HG03280 (cell line): ENCODE measurements around the gene RAB3A.

Source experiments
- ATAC-seq: cut with Tn5 transposase; IDR thresholded peaks from one replicate; pipeline ENCODE4 v1.9.1; 2021; ENCODE audit warnings: mild to moderate bottlenecking, moderate library complexity; ENCODE audit not compliant: unreplicated experiment

RAB3A gene

DNA sequence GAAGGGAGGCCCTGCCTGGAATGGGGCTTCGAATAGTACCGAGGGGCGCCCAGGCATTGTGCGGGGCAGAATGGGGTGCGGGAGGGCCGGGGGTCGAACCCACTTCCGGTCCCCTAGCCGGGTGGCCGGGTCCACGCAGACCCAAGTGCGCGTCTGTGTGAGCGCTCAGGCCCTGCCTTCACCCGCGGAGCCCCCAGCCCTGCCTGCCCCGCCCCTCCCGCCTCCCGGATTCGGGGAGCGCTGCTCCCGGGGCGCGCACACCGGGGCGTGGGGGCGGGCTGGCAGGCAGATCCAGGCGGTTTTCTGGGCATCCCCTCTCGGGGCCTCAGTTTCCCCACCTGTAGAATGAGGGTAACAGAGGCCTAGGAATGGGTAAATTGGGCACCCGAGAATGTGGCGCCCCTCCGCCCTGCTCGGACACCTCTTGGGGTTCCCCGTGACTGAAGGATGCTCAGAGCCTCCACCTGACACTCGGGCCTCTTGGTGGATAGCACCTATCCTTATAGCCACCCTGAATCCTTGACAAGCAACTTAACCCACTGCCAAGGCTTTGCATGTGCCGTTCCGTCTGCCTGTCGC, 50.2 kb downstream of the RAB3A start:
- no peak for ATAC-seq

DNA sequence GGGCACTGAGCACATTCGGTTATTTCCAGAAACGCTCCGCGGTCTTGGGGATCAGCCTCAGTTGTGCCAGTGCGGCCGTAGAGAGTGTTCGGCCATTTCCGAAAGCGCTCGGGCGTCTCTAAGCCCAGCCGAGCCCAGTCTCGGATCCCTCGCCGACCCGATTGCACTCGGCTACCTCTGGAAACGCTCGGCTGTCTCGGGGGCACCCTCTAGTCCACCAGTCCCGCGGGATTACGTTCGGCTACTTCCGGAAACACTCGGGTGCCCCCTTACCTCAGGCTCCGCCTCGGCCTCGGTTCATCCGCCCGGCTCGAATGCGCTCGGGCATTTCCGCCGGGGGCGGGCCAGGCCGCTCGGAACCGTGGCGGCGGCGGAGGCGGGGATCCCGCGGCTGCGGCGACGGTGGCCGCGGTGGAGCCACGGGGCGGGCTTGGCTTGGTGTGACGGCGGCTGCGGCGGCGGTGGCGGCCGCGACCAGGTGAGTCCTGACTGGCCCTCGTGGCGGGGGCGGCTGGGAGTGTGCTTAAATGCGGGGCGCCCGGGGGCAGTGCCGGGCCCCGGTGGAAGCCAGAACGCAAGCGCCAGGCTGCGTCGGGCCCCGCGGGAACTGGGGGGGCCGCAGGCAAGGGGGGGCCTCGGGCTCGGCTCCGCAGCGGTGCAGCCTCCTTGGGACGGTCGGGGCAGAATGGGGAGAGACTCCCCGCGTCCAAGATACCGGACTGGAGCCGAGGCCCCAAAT, 50.9 kb downstream of the RAB3A start, which contains the start of gene PIK3R2:
PIK3R2 (plus strand) TSS at position 347 of the 739 bp plus-strand sequence. CDS start 2,717 bp downstream, outside the sequence.
- ATAC-seq = peak; percentile 75

DNA sequence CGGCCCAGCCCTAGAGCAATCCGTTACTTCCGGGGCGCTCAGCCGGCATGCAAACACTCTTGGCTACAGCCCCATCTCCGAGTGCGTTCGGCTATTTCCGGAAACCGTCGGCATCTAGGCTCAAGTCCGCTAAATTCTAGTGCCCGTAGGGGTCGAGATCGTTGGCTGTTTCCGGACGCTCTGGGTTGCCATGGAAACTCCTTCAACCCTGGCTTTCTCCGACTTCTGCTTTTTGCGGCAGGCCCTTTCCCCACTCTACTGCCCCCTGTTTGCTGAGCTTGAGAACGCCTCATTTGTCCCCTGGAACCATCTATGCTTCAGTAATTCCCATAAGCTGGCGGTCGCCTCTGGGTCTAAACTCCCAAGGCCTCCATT, 51.4 kb downstream of the RAB3A start:
- ATAC-seq = peak; percentile 59

DNA sequence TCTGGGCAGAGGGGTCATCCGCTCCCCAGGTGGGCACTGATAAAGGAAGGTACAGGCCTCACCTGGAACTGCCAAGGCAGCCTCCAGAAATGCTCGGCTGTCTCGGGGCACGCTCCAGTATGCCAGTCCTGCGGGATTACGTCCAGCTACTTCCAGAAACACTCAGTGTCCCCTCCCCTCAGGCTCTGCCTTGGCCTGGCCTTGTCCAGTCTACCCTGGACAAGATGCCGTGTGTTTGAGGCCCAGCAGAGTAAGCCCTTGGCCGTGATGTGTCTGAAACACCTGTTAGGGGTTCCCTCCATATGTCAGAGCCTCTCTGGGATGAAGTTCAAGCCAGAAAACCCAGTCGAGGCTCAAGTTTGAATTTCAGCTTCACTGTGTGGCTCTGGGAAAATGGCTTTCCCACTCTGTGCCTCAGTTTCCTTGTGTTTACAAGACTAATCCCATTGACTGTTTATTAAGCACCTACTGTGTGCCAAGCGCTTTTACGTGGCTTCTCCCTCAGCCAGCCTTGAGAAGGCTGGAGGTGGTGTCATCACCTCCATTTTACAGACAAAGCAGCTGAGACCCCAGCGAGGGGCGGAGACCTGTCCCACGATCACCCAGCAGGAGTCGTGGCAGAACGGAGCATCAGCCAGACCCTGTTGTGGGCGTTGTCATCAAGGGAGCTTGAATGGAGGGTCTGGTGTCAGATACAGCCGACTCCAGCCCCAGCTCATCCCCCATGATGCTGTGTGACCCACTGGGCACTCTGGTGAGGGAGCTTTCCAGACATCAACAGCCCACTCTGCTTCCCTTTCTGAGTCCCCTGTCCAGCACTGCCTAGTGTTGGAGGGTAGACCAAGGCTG, 52.8 kb downstream of the RAB3A start:
- ATAC-seq = no peak

DNA sequence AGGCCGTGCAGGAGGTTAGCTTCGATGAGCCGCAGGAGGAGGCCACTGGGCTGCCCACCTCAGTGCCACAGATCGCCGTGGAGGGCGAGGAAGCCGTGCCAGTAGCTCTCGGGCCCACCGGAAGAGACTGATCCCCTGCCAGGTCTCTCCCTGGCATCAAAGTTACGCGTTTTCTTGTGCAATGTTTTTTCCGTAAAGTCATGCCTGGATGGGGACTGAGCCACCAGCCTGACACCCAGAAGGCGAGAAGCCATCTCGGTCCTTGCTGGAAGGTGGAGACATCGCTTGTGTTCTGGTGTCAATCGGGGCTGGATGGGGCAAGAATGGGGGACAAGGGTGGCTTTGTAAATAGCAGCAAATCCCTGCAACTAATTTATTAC, 54.3 kb downstream of the RAB3A start:
- no peak for ATAC-seq

DNA sequence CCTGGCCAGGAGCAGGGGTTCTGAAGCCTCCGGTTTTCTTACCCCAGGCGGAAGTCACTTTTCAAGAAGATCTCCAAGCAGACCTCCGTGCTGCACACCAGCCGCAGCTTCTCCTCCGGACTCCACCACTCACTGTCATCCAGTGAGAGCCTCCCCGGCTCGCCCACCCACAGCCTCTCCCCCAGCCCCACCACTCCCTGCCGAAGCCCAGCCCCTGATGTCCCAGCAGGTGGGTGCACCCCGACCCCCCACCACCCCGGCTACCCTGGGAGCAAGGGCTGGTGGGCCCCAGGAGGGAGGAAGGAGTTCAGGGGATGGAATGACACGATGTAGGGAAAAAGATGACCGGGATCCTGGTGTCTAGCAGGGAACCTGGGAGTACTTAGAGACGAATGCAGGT, 56.4 kb downstream of the RAB3A start:
- ATAC-seq = no peak
